Lung microvascular endothelial cell (primary cell): ENCODE measurements around the gene ANAPC16. TPM values are rescaled to one million over a fixed set of nuclear protein-coding genes. Genes with fewer than 3 reads are reported as not detected.
A peak's percentile ranks its signal among the peaks of the same experiment; 100 is the strongest.
"Not testable (repeated sequence)": the region's sequence is repeated elsewhere in the genome, so short reads cannot be mapped to it uniquely, and the experiment has no call there.

ENCODE experiments used
- DNase-seq, 2 donors: peaks; one replicate each; pipeline versions ENCODE4 v3.0.0 to v3.0.0-alpha.2; 2010; ENCODE audit warnings: low read depth in 2 of 2
- total RNA-seq: library from RNA; depleted of rRNA; stranded (reverse); fragments of >200 nt; gene quantifications from 2 replicates; pipeline ENCODE4 v1.2.1, GENCODE V29; 2014

Gene ANAPC16
- total RNA-seq: 38.7 and 46.4 TPM in 2 replicates

DNA sequence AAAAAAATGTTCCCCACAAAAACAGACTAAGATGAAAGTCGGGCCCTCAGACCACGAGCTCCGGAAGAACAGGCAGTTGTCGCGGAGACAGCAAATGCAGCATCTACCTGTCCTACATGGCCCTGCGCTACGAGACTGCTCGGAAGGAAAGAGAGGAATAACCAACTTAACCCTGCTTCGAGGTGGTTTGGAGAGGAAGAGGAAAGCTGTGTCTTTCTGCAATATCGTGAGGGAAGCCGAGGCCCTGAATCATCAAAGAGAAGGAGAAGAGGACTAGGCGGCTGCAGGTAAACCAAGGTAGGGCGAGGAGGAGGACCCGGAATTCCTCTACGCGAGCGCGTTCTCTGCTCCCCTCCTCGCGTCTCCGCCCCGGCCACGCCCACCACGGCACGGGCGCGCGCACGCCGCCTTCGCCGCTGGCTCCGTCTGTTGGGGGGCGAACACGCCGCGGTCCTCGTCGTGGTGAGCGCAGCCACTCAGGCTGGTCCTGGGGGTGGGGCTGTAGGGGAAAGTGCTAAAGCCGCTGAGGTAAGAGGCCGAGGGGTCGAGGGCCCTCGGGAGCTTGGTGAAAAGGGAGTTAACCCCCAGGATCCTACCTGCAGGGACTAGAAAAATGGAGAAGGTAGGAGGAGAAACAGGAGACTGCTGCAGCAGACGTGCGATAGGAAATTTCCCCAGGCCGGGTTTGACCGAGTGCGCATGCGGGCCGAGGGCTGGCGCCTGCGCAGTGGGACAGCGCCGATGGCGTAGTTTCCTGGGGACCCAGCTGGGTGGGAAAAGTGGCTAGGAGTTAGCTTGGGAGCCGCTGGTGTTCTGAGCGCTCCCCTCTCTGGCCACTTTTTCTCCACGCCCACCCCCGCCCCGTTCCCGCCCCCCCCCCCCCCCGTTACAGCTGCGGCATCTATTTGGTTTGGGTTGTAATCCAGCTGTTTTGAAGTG, at the start of gene ANAPC16, which contains the start of gene ASCC1:
ANAPC16 (plus strand) TSS at position 402 of the 939 bp plus-strand sequence. CDS start 7,903 bp downstream, outside the sequence.
ASCC1 (minus strand) TSS at position 666 of the 939 bp plus-strand sequence. CDS start 2,978 bp downstream, outside the sequence.
- DNase-seq: peak; percentile 91 to 93

DNA sequence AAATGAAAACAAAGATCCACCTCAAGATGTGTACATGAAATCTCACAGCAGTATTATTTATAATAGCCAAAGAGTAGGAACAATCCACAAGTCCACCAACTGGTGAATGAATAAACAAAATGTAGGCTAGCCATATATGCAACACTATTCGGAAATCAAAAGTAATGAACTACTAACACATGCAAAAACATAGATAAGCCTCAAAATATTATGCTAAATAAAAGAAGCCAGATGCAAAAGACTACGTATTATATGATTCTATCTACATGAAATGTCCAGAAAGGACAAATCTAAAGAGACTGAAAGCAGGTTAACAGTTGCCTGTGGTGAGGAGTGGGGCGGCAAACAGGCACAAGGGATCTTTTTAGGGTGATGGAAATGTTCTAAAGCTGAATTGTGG, 48.7 kb upstream of the ANAPC16 start:
- no peak for DNase-seq

DNA sequence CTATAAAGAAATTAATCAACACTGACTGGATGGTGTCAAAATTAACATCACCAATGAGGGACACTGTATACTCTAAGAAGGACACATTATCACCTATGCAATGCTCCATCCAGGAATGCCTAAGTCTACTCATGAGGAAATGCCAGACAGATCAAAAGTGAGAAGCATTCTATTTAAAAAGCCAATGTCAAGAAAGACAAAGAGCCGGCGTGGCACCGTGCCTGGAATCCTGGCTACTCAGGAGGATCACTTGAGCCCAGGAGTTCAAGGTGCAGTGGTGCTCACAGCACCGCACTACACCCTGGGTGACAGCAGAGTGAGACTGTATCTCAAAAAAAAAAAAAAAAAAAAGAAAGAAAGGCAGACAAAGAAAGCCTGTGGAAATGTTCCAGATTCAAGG, 45.5 kb upstream of the ANAPC16 start:
- DNase-seq: peak in 1 of 2 donors; percentile 57

DNA sequence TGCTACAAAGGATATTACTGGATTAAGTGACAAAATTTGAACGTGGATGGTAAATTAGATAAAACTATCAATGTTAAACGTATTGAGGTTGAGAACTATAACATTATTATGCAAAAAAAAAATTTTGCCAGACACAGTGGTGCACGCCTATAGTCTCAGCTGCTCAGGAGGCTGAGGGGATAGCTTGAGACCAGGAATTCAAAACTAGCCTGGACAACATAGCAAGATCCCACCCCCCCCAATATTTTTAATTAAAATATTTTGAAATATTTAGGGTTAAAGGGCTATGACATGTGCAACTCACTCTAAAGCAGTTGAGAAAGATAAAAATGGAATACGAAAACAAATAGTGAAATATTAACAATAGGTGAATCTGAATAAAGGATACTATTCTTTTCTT, 45.1 kb upstream of the ANAPC16 start:
- no peak for DNase-seq

DNA sequence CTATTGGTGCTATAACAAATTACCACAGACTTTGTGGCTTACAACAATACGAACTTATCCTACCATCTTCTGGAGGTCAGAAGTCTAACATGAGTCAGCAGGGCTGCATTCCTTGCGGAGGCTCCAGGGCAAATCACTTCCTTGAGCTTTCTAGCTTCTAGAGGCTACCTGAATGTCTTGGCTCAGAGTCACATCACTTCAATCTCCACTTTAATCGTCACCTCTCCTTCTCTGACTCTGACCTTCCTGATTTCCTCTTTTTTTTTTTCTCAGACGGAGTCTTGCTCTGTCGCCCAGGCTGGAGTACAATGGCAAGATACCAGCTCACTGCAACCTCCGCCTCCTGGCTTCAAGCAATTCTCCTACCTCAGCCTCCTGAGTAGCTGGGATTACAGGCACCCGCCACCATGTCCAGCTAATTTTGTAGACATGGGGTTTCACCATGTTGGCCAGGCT, 44.6 kb upstream of the ANAPC16 start:
- DNase-seq: peak in 1 of 2 donors; percentile 95

DNA sequence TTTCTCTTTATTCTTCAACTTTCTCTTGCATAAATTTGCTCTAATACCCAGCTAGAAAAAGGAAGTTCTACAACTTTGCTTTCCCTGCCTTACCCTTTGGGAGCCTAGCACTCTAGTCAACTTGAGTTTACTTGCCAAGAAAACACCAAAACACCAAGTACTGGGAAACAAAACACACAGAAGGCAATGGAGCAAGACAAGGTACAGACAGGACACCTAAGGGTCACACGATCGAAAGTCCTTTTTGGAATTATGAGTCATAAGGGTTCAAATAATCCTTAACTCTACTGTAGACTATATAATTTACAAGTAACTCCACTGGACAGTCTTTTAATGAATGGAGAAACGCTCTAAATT, 42.6 kb upstream of the ANAPC16 start:
- DNase-seq: no peak

DNA sequence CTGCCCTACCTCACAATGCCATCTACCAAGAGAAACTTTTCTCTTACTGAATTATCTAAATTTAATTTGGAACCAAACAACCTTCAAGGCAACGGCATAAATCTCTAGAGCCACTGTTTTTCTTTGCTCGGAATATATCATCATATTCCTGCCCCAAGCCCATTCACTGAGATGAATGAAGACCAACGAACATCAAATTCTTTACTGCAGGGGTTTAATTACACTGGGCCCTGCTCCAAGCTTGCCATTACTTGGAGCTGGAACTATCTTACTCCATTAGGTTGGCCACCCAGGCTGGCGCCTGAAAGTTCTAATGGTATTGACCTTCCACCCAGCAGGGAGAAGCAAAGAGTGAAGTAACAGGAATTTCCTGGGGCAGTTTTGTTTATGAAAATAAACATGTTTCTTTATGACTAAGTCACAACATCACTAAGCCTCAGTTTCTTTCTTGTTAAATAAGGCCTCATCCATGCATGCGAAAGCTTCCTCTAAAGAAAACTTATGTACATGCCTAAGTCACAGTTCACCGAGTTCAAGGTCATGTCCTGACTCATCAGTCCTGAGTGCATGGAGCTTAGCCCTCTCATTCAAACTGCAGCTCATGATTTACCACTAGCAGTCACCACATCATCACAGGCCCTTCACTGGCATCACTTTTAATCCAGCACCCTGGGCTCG, 42.1 kb upstream of the ANAPC16 start:
- DNase-seq: peak in 1 of 2 donors; percentile 21

DNA sequence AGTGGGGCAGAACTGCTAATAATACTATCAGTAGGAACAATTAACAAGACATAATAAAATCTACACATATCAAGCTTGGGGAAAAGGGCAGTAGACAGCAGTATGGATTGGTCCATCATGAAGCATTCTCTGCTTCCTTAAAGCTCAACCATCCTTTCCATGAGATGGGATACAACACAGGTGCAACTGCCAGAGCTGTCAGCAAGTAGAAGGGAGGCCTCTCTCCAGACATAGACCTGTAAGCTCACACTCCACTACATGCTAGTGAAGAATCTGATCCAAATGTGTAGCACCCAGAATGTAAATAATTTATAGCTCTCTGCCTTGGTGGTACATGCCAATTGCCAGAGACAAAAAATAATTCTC, 41.5 kb upstream of the ANAPC16 start:
- DNase-seq: no peak

DNA sequence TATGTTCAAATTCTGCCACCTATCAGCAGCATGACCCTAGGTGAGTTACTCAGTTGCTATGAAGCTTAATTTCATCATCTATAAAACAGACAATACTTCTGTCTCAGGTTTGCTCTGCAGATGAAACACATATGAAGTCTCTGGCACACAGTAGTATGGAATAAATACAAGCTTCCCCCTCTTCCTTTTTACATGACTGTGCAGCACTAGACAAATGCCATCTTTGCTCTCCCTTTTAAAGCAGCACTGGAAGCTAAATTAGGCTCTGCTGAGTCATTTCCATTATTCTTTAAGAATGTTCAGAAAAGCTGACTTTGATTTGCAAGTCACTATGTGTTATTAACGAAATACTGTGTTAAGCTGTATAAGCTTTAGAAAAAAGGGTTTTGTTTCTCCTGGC, 40.7 kb upstream of the ANAPC16 start:
- peak in 1 of 2 donors; percentile 80 for DNase-seq

DNA sequence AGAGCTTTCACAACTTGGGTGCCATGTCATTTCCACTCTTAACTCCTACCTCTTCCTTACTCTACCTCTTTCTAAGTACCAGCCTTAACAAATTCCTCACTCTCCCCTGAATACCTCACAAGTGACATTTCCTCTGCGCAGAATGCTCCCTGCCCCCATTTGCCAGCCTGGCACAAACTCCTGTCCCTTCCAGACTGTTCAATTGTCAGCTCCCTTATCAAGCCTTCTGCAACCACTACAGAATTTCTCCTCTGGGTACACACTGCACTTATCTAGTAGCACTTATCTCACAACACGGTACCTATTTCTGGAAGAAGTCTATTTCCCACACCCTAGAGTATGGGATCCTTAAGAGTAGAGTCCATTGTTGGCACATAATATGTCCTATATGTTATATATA, 39.1 kb upstream of the ANAPC16 start:
- no peak for DNase-seq

DNA sequence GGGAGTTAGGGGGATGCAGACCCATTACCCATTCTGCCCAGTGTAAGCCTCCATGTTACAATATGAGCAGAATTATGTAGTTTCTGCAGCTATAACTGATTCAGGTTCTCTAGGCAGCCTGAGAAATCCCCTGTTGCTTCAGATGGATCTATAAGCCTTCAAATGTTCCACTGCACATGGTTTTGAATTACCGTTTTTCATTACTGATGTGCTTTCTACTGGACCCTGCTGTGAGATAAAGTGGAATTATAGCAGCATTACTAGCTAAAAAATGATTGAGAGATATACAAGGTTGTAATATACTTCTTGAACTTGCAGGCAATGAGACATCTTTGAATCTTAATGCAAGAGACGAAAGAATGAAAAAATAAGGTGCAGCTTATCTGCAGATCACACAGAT, 38.4 kb upstream of the ANAPC16 start:
- DNase-seq: no peak

DNA sequence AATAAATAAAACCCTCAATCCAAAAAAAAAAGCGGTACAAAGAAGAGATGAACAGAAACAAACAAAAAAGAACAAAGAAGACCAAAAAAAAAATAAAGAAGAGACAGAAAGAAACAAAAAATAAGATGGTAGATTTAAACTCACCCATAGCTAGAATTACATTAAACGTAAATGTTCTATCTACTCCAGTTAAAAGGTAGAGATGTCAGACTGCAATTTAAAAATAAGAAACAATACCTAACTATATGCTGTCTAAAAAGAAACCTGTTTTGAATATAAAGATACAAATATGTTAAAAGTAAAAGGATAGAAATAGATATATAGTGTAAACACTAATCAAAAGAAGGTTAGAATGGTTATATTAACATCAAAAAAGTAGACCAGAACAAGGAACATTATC, 31.7 kb upstream of the ANAPC16 start:
- DNase-seq: no peak

DNA sequence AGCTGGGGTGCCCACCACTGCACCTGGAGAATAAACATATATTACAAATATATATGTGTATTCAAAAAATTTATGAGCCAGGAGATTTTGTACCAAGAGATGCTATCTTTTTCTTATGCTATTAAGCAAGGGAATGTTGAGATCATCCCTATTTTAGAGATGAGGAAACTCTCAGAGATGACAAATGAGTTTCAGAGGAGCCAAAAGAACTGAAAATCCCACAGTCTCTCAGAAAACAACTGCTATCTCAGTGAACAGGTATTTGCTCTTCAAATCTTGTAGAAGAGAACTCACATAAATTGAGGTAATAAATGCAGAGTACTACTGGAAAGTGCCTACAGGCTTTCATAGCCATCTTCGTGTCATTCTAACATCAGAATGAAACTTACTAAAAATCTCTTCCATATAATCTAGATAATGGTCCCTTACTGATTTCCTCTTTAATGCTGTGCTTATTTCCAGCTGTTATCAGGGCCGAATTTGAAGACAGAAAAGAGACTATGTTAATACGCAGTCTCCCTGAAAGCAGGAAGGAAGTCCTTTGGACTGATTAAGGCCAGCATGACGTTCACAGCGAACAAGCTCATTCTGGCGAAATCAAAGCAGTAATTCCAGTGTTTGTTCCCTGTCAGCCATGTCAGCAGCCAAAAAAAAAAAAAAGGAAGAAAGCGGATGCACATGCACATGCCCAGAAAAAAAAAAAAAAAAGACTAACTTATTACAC, 29.4 kb upstream of the ANAPC16 start:
- peak; percentile 79 to 86 for DNase-seq

DNA sequence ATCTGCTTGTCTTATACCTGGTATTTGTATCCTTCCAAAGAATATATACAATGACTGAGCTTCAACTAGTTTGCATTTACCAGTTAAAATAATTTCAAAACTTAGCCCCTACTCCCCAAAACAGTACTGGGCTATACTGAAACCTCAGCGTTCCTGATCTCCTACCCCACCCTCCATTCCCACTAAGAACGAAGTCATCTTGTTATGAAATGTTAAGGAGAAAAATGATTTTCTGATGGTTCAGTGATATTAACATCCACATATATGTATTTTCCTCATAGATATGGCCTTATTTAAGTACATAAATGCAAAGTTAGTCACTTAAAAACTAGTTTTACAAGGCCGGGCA, 28.9 kb upstream of the ANAPC16 start:
- no peak for DNase-seq

DNA sequence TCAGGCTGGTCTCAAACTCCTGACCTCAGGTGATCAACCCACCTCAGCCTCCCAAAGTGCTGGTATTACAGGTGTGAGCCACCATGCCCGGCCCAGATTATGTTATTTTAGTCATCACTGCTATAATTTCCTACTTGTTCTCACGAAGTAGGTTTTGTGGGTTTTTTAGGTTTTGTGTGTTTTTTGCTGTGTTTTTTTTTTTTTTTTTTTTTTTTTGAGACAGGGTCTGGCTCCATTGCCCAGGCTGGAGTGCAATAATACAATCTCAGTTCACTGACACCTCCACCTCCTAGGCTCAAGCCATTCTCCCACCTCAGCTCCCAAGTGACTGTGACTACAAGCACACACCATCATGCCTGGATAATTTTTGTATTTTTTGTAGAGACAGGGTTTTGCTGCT, 20.9 kb upstream of the ANAPC16 start:
- no peak for DNase-seq

DNA sequence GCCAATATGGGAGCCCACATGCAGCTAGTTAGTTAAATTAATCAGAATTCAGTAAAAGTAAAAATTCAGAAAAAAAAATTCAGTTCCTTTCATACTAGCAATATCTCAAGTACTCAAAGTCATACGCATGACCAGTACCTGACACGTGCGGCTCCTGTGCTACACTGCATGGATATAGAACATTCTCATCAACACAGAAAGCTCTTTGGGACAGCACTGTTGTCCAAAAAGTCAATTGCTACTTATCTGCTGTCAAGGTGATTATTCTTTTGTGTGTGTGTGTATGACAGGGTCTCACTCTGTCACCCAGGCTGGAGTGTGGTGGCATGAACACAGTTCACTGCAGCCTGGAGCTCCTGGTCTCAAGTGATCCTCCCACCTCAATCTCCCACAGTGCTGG, 14.9 kb upstream of the ANAPC16 start:
- DNase-seq: no peak

DNA sequence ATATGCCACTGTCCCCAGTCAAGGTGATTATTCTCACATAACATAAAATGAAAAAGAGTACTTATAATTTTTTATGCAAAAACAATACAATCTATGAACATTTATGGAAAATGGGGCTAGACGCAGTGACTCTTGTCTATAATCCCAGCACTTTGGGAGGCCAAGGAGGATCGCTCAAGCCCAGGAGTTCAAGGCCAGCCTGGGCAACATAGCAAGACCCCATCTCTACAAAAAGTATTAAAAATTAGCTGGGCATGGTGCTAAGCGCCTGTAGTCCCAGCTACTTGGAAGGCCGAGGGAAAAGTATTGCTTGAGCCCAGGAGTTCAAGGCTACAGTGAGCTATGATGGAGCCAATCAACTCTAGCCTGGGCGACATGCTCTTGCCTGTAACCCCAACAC, 14.5 kb upstream of the ANAPC16 start:
- DNase-seq: no peak

DNA sequence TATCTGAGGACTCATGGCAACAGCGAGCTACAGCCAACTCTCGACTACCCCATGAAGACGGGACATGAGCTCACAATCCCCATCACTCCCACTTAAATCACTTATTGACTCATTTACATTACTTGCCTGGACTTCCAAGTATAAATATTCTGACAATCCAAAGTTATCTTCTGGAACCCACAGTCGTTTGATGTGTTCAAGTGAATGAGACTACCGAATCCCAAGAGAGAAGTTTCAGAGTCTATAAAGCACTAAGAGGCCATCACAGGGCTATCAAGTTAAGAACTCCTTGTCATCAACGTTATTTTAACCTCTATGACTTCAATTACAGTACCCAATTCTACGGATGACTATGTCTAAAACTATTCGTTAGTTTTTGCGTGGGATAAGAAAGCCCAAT, 11.5 kb upstream of the ANAPC16 start:
- DNase-seq: no peak

DNA sequence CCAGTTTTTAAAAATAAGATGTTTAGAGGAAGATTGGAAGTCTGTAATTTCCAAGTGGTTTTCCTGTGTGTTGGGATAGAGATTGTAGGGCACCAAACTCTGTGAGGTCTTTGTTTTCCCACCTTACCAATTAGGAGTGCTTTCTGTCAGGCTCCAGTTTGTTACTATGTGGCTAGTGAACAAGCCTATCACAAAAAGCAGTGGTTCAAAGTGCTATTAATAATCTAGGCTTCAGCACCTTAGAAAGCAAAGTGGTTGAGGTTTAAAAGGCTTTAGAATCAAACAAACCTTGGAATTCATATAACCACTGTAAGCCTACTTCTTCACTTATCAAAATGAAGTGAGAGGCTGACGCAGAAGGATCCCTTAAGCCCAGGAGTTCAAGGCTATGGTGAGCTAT, 11.1 kb upstream of the ANAPC16 start:
- DNase-seq: no peak

DNA sequence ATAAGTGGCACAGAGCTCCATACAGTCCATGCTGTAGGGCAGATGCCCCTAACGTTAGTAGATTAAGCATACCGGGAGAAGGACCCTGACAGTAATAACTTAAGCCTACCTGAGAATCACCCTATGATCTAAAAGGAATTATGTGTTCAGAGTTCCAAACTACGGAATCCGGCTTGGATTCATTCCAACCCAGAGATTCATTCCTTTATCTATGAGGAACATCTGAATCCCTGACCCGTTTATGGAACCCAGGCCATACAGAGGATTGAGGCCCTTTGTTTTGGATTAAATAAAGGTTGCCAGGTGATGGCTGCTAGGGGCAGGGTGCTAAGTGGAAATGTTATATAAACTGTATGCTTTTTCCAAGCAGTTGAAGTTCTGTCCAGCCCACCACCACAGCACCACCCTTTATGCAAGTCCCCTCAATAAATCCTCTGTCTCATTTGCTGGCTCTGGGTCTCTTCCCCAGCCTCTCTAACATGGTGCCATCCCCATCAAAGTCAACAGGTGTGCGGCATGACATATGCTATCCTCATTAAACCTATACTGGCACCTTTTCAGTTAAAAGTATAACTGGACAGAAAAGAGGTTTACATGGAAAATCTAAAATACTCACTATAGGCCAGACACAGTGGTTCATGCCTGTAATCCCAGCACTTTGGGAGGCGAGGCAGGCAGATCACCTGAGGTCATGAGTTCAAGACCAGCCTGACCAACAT, 9.1 kb upstream of the ANAPC16 start:
- peak in 1 of 2 donors; percentile 24 for DNase-seq

DNA sequence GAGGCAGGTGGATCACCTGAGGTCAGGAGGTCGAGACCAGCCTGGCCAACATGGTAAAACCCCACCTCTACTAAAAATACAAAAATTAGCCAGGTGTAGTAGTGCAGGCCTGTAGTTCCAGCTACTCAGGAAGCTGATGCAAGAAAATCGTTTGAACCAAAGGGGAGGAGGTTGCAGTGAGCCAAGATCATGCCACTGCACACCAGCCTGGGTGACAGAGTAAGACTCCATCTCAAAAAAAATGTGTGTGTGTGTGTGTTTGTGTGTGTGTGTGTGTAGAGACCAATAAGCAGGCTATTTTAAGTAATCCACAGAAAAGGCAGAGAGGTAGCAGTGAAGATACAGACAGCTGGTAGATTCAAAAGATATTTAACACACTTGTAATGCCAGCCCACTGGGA, 7.3 kb upstream of the ANAPC16 start:
- DNase-seq: not testable (repeated sequence)
